ENCODE data around the gene LNX2.

LNX2 gene

DNA sequence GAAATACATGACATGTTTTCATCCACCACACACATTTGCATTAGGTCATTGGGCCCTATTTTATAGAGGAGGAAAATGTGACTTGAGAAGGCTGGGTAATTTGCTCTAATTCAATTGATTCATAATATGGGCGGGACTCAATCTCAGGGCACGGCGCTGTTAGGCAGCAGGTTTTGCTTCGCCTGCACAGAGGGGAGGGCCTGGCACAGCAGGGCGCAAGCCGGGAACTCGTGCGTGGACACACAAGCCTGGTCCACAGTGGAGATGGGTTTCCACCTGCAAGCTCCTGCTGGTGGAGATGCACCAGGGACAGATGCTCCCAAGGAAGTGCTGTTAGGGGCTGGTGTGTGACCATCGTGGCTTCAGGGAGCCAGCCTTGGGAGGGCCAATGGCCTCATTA, 111.5 kb downstream of the LNX2 start:
- no peaks in the 10 kb centered on the region for H3K9me3 ChIP-seq (ENCODE audit: control insufficient read depth, low read length)
- no peaks in the 10 kb centered on the region for H3K36me3 ChIP-seq (ENCODE audit: control insufficient read depth, insufficient read depth, low read length)
- H3K27me3 ChIP-seq (ENCODE audit: control insufficient read depth, insufficient read depth, low read length) = no peaks in the 10 kb centered on the region
- no peak overlapping the region for H3K4me3 ChIP-seq (ENCODE audit: low read length)
- H3K4me1 ChIP-seq (ENCODE audit: control insufficient read depth, insufficient read depth, low read length) = no peaks in the 10 kb centered on the region
- H3K9ac ChIP-seq (ENCODE audit: low read length) = no peak overlapping the region

DNA sequence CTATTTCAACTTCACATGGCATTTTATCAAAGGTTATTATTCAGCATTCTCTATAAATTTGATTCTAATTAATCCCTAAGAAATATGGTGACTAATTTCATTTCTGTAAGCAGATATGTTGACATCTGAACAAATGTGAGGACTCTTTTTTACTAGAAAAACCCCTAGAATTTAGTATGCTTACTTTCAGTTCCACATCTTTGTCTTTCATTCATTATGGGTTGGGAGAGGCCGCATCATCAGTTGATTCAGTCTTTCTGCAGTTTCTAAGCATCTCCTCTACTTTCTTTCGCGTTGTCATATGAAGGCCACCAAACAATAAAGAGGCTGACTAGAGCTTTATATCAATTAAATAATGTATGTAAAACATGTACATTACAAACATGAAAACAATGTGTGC, 114.5 kb downstream of the LNX2 start:
- no peaks in the 10 kb centered on the region for H3K9me3 ChIP-seq (ENCODE audit: control insufficient read depth, low read length)
- H3K4me3 ChIP-seq (ENCODE audit: low read length) = no peak overlapping the region
- no peaks in the 10 kb centered on the region for H3K27me3 ChIP-seq (ENCODE audit: control insufficient read depth, insufficient read depth, low read length)

DNA sequence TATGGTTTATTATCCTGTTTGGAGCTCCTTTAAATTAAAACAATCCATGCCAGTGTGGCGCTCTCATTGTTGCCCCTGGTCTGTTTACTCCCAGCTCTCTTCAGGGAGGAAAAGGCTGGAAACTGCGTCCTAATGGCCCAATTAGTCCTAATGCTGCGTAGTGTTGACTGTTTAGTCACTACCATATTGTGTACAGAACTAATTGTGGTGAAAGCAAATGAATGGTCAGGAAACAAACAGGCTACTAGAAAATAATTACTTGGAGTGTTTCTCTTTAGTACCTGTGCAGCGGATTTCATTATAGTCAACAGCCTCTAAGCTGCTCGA, 115.5 kb downstream of the LNX2 start:
- Histone ChIP-seq H3K9ac (ENCODE audit: low read length) (no peak overlapping the region), H3K27me3 (ENCODE audit: control insufficient read depth, insufficient read depth, low read length) (no peaks in the 10 kb centered on the region), H3K36me3 (ENCODE audit: control insufficient read depth, insufficient read depth, low read length) (no peaks in the 10 kb centered on the region), H3K4me1 (ENCODE audit: control insufficient read depth, insufficient read depth, low read length) (no peaks in the 10 kb centered on the region), H3K9me3 (ENCODE audit: control insufficient read depth, low read length) (no peaks in the 10 kb centered on the region), H3K4me3 (ENCODE audit: low read length) (no peak overlapping the region)

More for the DNA sequence above, 114.5 kb downstream of the LNX2 start:
- Histone ChIP-seq H3K4me1 (ENCODE audit: control insufficient read depth, insufficient read depth, low read length) (no peaks in the 10 kb centered on the region), H3K9ac (ENCODE audit: low read length) (no peak overlapping the region), H3K36me3 (ENCODE audit: control insufficient read depth, insufficient read depth, low read length) (no peaks in the 10 kb centered on the region)

DNA sequence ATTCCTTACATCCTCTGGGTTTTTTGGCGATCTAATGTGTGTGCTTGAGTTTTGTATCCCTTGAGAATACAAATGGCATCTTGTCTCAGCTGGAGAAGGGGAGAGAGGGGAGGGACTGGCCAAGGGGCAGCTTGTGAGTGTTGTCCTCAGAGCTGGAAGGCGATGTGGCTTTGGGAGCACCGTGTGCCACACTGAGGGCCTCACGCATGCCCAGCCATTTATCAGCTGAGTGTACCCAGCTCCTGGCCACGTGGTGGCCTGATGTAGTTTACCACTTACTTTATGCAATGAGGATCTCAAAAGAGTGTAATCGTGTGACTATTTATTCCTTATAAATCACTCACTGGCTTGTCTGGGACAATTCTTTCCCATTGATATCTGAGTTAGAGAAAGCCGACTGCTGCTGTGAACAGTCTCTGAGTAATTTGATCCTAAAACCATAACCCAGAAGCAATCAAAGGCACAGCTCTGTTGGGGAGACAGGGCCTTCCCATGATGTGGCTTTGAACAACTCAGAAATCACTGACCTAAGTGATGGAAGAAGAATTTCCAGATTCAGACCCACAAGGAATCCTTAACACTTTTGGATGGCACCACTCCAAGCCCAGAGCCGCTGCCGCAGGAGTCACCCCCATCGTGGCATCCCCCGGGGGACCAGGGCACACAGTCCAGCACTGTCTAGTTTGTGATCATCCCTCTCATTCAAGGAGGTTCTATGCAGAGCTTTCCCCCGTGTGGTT, 116.0 kb downstream of the LNX2 start:
- H3K4me3 ChIP-seq (ENCODE audit: low read length) = no peak overlapping the region
- H3K9me3 ChIP-seq (ENCODE audit: control insufficient read depth, low read length) = no peaks in the 10 kb centered on the region
- H3K27me3 ChIP-seq (ENCODE audit: control insufficient read depth, insufficient read depth, low read length) = no peaks in the 10 kb centered on the region
- H3K4me1 ChIP-seq (ENCODE audit: control insufficient read depth, insufficient read depth, low read length) = no peaks in the 10 kb centered on the region
- no peaks in the 10 kb centered on the region for H3K36me3 ChIP-seq (ENCODE audit: control insufficient read depth, insufficient read depth, low read length)
- H3K9ac ChIP-seq (ENCODE audit: low read length) = no peak overlapping the region

DNA sequence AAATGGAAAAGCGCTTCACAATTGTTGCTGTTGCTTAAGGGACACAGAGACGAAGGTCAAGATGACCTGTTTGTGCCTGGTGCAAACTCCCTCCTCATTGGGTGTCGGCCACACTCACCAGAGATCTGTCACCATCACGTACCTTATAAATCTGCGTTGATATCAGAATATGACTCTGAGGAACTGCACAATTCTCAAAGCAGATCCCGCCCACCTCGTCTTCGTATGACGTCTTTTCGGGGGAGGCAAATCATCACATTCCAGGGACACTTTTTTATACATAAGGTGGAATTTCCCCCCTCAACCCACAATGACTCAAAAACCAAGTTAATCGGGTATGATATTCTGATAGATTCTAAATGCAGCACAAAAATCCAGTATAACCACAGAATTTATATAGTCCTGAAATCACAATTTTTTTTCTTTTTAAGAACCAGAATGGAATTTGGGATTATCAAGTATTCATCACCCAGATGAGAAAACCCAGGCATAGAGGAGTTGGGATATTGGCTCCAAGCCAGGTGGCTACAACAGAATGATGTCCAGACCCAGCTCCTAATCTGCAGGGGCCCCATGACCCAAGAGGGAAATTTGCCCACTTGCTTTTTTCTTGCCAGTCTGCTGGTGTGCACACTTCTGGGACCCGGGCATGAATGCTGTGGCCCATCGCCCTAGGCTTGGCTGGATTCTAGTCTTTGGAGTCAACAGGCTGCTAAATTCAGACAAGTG, 119.4 kb downstream of the LNX2 start:
- H3K9ac ChIP-seq (ENCODE audit: low read length) = no peak overlapping the region
- H3K36me3 ChIP-seq (ENCODE audit: control insufficient read depth, insufficient read depth, low read length) = no peaks in the 10 kb centered on the region
- H3K9me3 ChIP-seq (ENCODE audit: control insufficient read depth, low read length) = no peaks in the 10 kb centered on the region
- H3K27me3 ChIP-seq (ENCODE audit: control insufficient read depth, insufficient read depth, low read length) = no peaks in the 10 kb centered on the region
- no peaks in the 10 kb centered on the region for H3K4me1 ChIP-seq (ENCODE audit: control insufficient read depth, insufficient read depth, low read length)
- H3K4me3 ChIP-seq (ENCODE audit: low read length) = no peak overlapping the region

DNA sequence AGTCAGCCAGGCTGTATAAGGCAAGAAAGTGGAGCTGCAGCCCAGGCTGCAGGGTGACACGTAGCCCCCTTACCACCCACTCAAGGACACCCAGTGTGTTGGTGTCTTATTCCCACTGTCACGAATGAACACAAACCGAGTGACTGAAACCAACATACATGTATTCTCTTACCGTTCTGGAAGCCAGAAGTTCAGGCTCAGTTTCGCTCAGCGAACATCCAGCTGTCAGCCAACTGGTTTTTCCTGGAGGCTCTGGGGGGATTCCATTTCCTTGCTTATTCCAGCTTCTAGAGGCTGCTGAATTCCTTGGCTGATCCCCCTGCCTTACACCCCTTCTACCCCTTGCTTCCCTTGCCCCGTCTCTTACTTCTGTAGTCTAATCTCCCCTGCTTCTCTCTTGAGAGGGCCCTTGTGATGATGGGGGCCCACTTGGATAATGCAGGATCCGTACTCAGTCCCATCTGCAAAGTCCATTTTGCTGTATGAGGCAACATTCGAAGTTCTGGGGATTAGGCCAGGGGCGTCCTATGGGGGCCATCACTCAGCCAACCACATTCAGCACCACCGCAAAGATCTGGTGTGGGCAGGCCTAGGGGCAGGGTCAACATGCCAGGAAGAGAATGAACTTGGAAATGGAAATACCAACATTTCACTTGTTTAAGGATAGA, 122.6 kb downstream of the LNX2 start:
- H3K27me3 ChIP-seq (ENCODE audit: control insufficient read depth, insufficient read depth, low read length) = no peaks in the 10 kb centered on the region
- H3K36me3 ChIP-seq (ENCODE audit: control insufficient read depth, insufficient read depth, low read length) = no peaks in the 10 kb centered on the region
- H3K4me1 ChIP-seq (ENCODE audit: control insufficient read depth, insufficient read depth, low read length) = no peaks in the 10 kb centered on the region
- no peak overlapping the region for H3K9ac ChIP-seq (ENCODE audit: low read length)
- no peak overlapping the region for H3K4me3 ChIP-seq (ENCODE audit: low read length)
- no peaks in the 10 kb centered on the region for H3K9me3 ChIP-seq (ENCODE audit: control insufficient read depth, low read length)

DNA sequence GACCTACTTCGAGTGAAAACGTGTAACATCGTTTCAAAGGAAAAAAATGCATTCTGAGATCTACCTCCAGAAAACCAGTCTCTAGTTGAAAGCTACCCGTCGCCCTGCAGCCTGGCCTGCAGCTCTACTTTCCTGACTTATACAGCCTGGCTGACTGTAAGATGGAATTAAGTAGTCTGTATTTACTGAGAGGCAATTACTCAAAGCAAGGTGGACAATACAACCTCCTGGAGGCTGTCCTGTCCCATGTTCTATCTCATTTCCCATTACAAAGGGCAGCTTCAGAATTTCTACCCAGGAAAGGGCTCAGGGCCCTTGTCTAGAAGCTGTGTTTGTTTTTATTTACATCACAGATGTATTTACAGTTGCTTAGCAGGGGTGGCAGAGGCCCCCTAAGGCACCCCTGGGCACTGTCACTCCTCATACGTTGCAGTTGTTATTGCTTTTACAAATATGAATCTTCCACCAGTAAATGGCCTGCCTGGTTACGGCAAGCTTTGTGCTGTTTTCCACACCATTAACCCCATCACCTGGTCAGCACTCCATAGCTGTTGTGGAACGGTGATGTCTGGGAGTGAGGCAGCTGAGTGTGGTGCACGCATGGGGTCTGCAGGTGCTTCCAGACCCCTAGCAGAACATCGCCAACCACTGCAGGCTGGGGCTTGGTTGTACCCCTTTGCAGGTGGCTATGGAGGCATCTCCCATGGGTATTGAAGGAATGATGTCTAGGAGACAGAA, 123.6 kb downstream of the LNX2 start:
- no peaks in the 10 kb centered on the region for H3K27me3 ChIP-seq (ENCODE audit: control insufficient read depth, insufficient read depth, low read length)
- H3K4me3 ChIP-seq (ENCODE audit: low read length) = no peak overlapping the region
- H3K4me1 ChIP-seq (ENCODE audit: control insufficient read depth, insufficient read depth, low read length) = no peaks in the 10 kb centered on the region
- no peaks in the 10 kb centered on the region for H3K36me3 ChIP-seq (ENCODE audit: control insufficient read depth, insufficient read depth, low read length)
- H3K9ac ChIP-seq (ENCODE audit: low read length) = no peak overlapping the region
- no peaks in the 10 kb centered on the region for H3K9me3 ChIP-seq (ENCODE audit: control insufficient read depth, low read length)

DNA sequence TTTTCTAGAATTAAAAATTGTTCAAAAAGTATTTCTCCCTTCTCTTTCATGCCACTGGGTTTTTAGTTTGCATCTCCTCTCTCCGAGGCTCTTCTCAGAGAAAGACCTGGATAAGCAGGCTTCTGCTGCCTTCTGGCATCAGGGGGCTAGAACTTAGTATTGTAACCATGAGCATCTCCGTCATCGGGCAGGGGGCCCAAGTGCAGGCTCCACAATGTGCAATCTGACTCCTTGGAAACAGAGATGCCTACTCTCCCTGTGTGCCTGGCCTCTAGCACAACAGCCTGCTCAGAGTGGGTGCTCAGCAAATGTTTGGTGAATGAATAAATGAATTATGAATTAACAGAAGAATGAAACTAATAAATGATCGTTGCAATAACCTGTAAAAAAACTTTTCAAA, 124.3 kb downstream of the LNX2 start:
- Histone ChIP-seq H3K9me3 (ENCODE audit: control insufficient read depth, low read length) (no peaks in the 10 kb centered on the region), H3K4me1 (ENCODE audit: control insufficient read depth, insufficient read depth, low read length) (no peaks in the 10 kb centered on the region), H3K27me3 (ENCODE audit: control insufficient read depth, insufficient read depth, low read length) (no peaks in the 10 kb centered on the region), H3K36me3 (ENCODE audit: control insufficient read depth, insufficient read depth, low read length) (no peaks in the 10 kb centered on the region), H3K9ac (ENCODE audit: low read length) (no peak overlapping the region), H3K4me3 (ENCODE audit: low read length) (no peak overlapping the region)

Data from mucosa of stomach (tissue), 1 donor.